ENCODE measurements around the gene DLGAP1.
"Not testable (repeated sequence)": the region's sequence is repeated elsewhere in the genome, so short reads cannot be mapped to it uniquely, and the experiment has no call there.

The DLGAP1 gene

DNA sequence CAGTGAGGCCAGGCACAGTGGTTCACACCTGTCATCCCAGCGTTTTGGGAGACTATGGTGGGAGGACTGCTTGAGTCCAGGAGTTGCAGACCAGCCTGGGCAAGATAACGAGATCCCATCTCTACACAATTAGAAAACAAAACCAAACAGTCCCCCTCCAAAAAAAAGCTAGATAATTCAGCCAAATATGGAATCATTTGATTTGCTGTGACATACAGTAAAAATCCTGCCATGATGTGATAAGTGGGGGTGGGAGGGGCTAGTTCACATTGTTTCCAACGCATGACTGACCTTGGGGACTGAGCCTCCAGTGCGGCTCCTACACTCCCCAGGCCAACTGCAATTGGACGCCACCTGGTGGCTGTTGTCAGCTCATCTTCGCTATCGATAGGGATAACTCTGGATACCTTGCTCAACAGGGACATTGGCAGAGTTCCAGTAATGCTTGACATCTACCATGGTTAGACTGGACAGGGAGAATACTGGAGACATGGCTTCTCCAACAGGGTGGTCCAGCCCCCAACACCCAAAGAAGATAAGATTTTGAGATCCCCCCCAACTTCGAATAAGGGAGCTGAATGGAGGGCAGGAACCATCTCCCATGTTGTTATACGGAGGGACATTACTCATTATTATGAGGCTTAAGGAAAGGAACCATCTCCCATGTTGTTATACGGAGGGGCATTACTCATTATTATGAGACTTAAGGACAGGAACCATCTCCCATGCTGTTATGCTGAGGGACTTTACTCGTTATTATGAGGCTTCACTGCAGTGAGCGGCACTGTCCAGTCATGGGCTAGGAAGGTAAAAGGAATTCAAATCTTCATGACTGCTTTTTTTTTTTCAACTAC is 869.2 kb downstream of the DLGAP1 start:
- DNase-seq (ENCODE audit: low spot score) = peak; percentile 57
- TF ChIP-seq, protein P1, sequence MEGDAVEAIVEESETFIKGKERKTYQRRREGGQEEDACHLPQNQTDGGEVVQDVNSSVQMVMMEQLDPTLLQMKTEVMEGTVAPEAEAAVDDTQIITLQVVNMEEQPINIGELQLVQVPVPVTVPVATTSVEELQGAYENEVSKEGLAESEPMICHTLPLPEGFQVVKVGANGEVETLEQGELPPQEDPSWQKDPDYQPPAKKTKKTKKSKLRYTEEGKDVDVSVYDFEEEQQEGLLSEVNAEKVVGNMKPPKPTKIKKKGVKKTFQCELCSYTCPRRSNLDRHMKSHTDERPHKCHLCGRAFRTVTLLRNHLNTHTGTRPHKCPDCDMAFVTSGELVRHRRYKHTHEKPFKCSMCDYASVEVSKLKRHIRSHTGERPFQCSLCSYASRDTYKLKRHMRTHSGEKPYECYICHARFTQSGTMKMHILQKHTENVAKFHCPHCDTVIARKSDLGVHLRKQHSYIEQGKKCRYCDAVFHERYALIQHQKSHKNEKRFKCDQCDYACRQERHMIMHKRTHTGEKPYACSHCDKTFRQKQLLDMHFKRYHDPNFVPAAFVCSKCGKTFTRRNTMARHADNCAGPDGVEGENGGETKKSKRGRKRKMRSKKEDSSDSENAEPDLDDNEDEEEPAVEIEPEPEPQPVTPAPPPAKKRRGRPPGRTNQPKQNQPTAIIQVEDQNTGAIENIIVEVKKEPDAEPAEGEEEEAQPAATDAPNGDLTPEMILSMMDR (IDR thresholded peaks at IDR 0.05; ENCODE audit: extremely low read depth, missing control alignments) = peak; percentile 45

DNA sequence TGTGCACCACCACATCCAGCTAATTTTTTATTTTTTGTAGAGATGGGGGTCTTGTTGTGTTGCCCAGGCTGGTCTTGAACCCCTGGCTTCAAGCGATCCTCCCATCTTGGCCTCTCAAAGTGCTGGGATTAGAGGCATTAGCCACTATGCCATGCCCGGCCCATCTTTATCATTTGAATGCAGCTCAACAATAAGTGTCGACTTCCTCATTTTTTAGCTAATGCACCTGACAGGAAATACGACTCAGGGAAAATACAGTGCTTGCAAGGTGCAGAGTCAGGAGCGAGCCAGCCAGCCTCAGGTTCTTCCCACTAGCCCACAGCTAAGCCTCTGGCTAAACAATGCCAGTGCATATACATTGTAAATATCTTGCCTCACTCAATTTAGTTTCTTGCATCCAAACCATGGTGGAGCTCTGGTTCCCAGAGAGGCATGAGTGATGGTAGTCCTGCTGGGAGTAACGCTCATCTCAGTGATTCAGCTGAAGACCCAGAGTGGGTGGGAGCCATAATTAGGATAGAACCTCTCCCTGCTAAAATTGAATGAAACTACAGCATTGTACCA is 870.1 kb downstream of the DLGAP1 start:
- DNase-seq (ENCODE audit: low spot score) = no peak
- TF ChIP-seq, protein P1 (IDR thresholded peaks at IDR 0.05; ENCODE audit: extremely low read depth, missing control alignments) = no peak

DNA sequence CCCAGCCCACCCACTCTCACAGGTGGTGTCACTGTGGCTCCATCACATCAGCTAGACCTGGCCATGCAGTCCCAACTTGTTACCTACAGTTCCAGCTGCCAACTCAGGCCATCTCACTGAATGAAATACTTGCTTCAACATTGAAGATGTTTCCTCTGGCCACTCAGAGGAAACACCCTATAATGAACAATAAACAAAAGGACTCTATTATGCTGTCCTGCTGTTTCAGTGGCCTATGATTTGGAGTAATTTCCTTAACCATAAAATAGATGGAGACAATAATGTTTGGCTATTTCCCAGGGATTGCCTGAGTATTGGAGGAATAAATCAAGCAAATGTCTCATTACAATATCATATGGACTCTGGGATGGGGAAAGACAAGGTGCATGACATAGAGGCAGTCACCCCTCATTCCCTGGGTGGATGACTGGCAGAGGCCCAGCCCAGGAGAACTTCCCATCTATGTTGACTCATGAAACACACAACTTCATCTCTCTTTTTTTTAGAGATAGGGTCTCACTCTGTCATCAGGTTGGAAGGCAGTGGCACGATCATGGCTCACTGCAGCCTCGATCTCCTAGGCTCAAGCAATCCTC is 870.7 kb downstream of the DLGAP1 start:
- DNase-seq (ENCODE audit: low spot score) = no peak
- TF ChIP-seq, protein P1 (IDR thresholded peaks at IDR 0.05; ENCODE audit: extremely low read depth, missing control alignments) = no peak

DNA sequence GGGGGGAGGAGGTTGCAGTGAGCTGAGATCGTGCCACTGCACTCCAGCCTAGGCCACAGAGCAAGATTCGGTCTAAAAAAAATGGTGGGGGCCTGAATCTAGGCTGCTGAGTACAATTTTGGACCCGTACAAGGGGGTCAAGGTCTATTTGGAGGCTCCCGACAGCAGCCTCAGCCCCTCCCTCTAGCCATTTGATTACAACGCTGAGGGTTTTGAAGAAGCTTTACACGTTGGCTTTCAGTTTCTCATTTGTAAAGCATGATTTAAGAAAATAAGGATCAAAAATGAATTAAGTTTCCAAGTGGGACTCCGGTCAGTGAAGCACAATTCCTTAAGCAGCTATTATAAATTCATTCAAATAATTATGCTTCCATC is 871.2 kb downstream of the DLGAP1 start:
- DNase-seq (ENCODE audit: low spot score) = no peak
- TF ChIP-seq, protein P1 (IDR thresholded peaks at IDR 0.05; ENCODE audit: extremely low read depth, missing control alignments) = no peak

DNA sequence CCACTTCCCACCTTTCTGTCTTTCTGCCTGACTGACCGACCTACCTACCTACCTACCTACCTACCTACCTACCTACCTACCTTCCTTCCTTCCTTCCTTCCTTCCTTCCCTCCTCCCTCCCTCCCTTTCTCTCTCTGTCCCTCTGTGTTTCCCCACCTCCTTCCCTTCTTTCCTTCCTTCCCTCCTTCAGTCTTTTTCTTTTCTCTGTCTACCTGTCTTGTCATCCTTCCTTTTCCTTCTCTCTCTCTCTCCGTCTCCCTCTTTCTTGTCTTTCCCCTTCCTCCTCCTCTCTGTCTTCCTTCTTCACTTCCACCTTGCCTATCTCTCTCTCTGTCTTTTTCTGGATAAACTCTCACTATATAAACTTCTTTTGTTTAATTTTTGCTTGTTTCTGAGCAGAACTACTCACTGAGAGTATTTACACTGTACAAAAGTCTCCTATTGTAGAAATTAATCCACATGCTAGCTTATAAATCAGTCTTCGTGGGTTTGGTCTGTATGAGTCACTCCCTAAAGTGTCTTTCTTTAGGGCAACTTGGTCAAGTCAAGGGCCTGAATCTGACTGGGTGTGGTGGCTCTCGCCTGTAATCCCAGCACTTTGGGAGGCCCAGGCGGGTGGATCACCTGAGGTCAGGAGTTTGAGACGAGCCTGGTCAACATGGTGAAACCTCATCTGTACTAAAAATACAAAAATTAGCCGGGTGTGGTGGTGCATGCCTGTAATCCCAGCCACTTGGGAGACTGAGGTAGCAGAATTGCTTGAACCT is 871.8 kb downstream of the DLGAP1 start:
- DNase-seq (ENCODE audit: low spot score) = not testable (repeated sequence)

DNA sequence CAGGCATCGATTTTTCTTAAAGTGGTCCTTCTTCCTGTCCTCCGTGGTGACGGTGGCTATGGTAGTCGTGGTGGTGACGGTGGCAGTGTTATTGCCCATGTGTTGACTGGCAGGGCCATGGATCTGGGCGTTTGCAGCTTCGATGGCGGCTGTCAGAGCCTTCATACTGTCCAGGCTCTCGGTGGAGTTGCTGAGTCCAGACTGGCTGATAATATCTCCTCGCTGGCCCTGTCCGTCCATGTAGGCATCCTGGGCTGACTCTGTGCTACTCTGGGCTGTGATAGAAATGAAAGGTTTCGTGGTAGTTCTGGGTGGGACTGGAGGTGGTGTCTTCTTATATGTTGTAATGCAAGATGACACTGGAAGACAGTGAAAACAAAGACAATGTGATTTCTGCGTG is 873.2 kb downstream of the DLGAP1 start:
- TF ChIP-seq, protein P1 (IDR thresholded peaks at IDR 0.05; ENCODE audit: extremely low read depth, missing control alignments) = no peak
- DNase-seq (ENCODE audit: low spot score) = no peak

DNA sequence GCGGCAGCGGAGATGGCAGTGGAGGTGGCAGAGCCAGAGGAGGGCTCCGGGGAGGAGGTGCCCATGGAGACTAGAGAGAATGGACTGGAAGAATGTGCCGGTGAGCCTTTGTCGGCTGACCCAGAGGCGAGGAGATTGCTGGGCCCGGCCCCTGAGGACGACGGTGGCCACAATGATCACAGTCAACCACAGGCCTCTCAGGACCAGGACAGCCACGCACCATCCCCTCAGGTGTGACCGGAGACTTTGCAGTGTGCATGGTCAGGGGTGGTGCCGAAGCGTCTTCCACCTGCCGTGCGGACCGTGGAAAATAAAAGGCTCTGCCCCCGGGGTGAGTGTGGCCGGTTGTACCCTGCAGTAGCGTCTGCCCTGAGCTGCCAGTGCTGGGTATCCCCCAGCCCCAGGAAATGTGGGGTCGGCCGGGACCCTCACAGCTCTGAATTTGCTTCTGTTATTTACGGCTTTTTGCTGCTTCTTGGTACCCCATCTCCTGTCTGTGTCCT is 874.5 kb downstream of the DLGAP1 start:
- not testable (repeated sequence) for DNase-seq (ENCODE audit: low spot score)

DNA sequence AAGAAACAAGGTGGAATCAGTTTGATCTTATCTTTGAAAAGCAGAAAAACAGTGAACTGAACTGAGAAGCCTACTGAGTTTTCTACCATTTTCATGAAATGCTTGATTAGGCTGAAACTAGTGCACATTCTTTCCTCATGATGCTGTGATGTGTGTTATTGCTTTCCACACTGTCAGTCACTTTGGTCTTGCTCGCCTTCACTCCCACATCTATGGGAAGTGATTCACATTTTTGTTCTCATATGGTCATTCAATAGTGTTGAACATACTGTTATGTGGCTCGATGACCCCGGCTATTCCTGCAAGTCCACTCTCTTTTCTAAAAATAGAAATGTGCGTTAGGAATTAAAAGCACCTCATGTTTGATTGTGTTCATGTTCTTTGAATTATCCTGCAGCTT is 875.4 kb downstream of the DLGAP1 start:
- TF ChIP-seq, protein P1 (IDR thresholded peaks at IDR 0.05; ENCODE audit: extremely low read depth, missing control alignments) = no peak
- DNase-seq (ENCODE audit: low spot score) = no peak

All from GM20000 (cell line).